CD4-positive, alpha-beta T cell treated with Interleukin-10 for 1 hour (primary cell): ENCODE measurements around the gene GVQW3.

Source experiments
- DNase-seq: peaks from one replicate; pipeline ENCODE4 v3.0.0-alpha.2; 2020

The GVQW3 gene

DNA sequence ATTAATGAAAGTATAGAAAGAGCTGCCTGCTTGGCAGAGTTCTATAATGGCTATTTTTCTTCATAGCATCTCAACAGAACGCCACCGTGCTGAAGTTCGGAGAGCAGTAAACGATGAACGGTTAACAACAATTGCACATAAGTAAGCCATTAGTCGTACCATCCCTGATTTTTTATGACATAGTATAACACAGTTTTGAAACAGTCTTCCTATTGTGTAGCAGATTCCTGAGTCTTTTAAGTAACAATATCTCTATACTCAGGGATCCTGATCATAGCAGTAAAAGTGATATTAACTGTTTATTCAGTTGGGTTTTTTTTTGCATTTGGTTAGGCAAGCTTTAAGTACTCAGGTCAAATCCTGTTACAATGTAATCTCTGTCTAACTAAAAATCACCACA is 72.1 kb downstream of the GVQW3 start:
- DNase-seq: no peak

DNA sequence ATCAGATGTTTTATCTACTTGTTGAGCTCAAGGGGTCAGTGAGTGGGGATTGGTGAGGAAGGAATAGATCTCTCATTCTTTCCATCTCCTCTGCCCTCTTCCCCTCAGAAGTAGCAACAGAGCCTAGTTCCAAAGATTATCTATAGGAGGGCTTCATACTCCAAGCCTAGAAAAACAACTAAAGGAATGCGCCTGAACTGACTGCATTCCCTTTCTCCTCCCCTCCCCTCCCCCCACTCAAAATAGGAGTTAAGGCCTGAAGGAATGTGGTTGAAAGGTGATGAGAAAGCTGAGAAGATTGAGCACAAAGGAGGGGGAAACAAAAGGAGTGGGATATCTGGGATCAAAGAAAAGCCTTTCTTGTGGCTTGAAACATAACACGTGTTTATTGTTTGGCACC is 74.2 kb downstream of the GVQW3 start:
- DNase-seq: no peak

DNA sequence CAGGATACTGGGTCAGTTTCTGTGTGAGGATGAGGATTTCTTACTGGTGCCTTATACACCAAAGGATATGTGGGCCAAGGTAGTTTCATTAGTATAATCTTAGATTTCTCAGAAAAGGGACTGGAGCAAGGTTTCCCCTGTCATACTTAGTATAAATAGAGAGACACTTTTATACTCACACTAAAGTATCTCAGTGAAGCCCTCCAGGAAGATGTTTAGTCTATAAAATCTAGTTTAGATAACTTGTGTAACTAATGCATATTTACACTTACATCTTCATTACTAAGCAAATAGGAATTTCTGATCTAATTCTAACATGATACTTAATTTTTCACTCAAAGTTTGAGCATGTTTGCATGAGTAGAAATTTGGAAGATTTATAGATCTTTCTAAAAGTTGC is 74.8 kb downstream of the GVQW3 start:
- DNase-seq: no peak

DNA sequence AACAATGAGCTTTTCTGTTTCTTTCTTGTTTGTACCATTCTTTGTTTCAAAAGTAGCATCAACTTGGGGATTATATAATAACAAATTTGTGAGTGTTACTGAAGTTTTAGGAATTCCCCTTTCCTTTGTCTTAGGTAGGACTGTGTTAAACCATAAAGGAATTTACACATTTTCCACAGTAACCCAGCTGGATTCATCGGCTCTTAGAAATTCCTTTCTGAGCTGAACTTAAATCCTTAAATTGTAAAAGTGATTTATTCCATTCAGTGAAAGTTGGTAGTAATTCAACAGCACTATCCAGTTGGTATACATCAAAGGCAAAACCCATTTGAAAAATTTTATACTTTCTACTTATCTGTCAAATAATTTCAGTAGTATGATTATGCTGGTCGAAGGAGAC is 75.4 kb downstream of the GVQW3 start:
- DNase-seq: no peak
